ENCODE results near the gene MVK.

- no peak for TF ChIP-seq CTCF (IDR thresholded peaks at IDR 0.05; ENCODE audit: low read depth, low read length)
- no peak for TF ChIP-seq MYC (IDR thresholded peaks at IDR 0.05; ENCODE audit: low read depth, low read length)
Observed at GRCh38 chr12:109554761-109555160, 18.8 kb upstream of the MVK start.

All from NB4 (cell line).